Heart left ventricle (tissue), 16 donors: ENCODE data around the gene FBLL1. TPM values are rescaled to one million over a fixed set of nuclear protein-coding genes. Genes with fewer than 3 reads are reported as not detected.

Experiments
- ATAC-seq, 4 donors: fragments of 200-7000 bp; cut with Tn5 transposase; one replicate each; pipeline ENCODE4 v1.9.1; 2020 to 2022; ENCODE audit warnings: moderate library complexity in 4 of 4, mild to moderate bottlenecking in 3 of 4, moderate number of reproducible peaks in 1 of 4
- DNase-seq, 5 donors: peaks; one replicate each; pipeline ENCODE4 v3.0.0-alpha.2; 2020
- H3K27ac ChIP-seq, 12 donors: fragments of 200-600 bp; sonication (generic) in 4 of 12; one replicate each; pipeline versions ENCODE4 v1.5.0 to v1.8.0; 2016 to 2022; ENCODE audit warnings: mild to moderate bottlenecking in 2 of 12
- H3K27me3 ChIP-seq, 9 donors: fragments of 200-600 bp; sonication (generic) in 2 of 9; one replicate each; pipeline versions ENCODE4 v1.5.1 to v1.8.0; 2016 to 2022; ENCODE audit warnings: mild to moderate bottlenecking in 3 of 9
- H3K36me3 ChIP-seq, 9 donors: fragments of 200-600 bp; sonication (generic) in 2 of 9; one replicate each; pipeline versions ENCODE4 v1.5.0 to v1.8.0; 2018 to 2022; ENCODE audit warnings: mild to moderate bottlenecking in 2 of 9
- H3K4me1 ChIP-seq, 12 donors: fragments of 200-600 bp; sonication (generic) in 4 of 12; one replicate each; pipeline versions ENCODE4 v1.5.0 to v1.8.0; 2016 to 2022; ENCODE audit warnings: mild to moderate bottlenecking in 3 of 12
- H3K4me3 ChIP-seq, 12 donors: fragments of 200-600 bp; sonication (generic) in 4 of 12; one replicate each; pipeline versions ENCODE4 v1.5.0 to v1.8.0; 2017 to 2022; ENCODE audit warnings: mild to moderate bottlenecking in 9 of 12, moderate library complexity in 4 of 12
- H3K9me3 ChIP-seq, 12 donors: fragments of 200-600 bp; sonication (generic) in 4 of 12; one replicate each; pipeline versions ENCODE4 v1.5.0 to v1.8.0; 2016 to 2022; ENCODE audit warnings: mild to moderate bottlenecking in 1 of 12
- CTCF ChIP-seq, 12 donors: fragments of 200-600 bp; sonication (generic) in 4 of 12; IDR thresholded peaks; one replicate each; pipeline versions ENCODE4 v1.5.0 to v1.8.0; 2018 to 2022; ENCODE audit warnings: antibody characterized with exemption in 12 of 12, mild to moderate bottlenecking in 5 of 12
- POLR2A ChIP-seq, 2 donors: fragments of 450-650 bp; IDR thresholded peaks; one replicate each; pipeline ENCODE4 v1.6.1; 2017; ENCODE audit warnings: antibody characterized with exemption in 2 of 2, mild to moderate bottlenecking in 2 of 2, moderate library complexity in 2 of 2
- WGBS, 4 donors: extraction: QIAGEN DNeasy Blood & Tissue Kit in 2 of 4; methylation state at CpG; one replicate each; pipeline versions ENCODE4 v1.1.5 to v1.1.7; 2013 to 2018; 5-methylcytosine and 5-hydroxymethylcytosine counted together
- intact Hi-C, 10 donors: fragments of 100-400 bp; cut with DNase I; formaldehyde crosslinking; loops; one replicate each; pipeline versions ENCODE4 v1.11.1 to v1.14.2; 2022
- long read RNA-seq, 3 donors: library from polyadenylated mRNA; unstranded; transcript quantifications; one replicate each; pipeline ENCODE4 v2.0.0, GENCODE V29; 2020 to 2021
- polyA plus RNA-seq, 2 donors: library from polyadenylated mRNA; stranded (reverse); fragments of 200-250 nt; gene quantifications; one replicate each; pipeline ENCODE4 v1.2.3, GENCODE V29; 2013
- total RNA-seq, 9 donors: library from RNA; depleted of rRNA in 2 of 9; stranded (reverse); fragments of >200 nt in 2 of 9; fragmentation: NEBNext Ultra II Directional in 3 of 9; extraction: Animal tissue kit (Norgen Biotek cat#: 25700) in 3 of 9; gene quantifications; one replicate each; pipeline versions ENCODE4 v1.1.0 to v1.2.4, GENCODE V29; 2016 to 2023
- donor health status: ischemic (EF 13 %, LVEDD 7.1; RV severe dilation, severe dysfunction).
- donor health status: healthy with polysubstance abuse.
- donor health status: DM: no; HTN: yes; CAD: no.
- donor health status: DM: no; HTN: no; CAD: no.
- donor health status: ischemic (EF 25% LVEDD 6.9; RV normal size, moderate dysfunction).
- donor health status: ischemic (EF 25% LVEDD 5.7; RV mildly dilated, moderate dysfunction).
- donor health status: healthy.
- donor health status: DM: yes; HTN: yes; CAD: no.
- donor health status: ischemic (EF 35%, LVEDD 5.7; RV mildly dilated, moderate dysfunction).
- donor health status: nonischemic (EF 11% LVEDD 7.7; RV severe dilation, severe dysfunction).
- donor health status: DM: yes; HTN: yes; CAD: no.
- donor health status: PGD.
- donor health status: ischemic (EF 29% LVEDD 5.4; RV normal size, mild dysfunction).
- donor health status: nonischemic (EF 23%, LVEDD 6.1; RV moderate dilation, normal function).

Gene FBLL1
- total RNA-seq (under 1 TPM in 3 of 9 donors, not detected in 6; 0.25 to 0.38 (median 0.27) TPM), polyA plus RNA-seq (under 1 TPM in 1 of 2 donors, not detected in 1; 0.11 TPM)
- long read RNA-seq, donor 1: 0 reads
- long read RNA-seq, donor 2: 0 reads
- long read RNA-seq, donor 3: 0 reads

GRCh38 chr5:168528521-168529373 is at the start of gene FBLL1:
Gene FBLL1, plus strand, starts transcription at chr5:168529305. Its CDS starts 200 bp downstream, at chr5:168529505.
- peaks cover 0 to 11% (median 2%) of the 10 kb centered on the region in 12 donors for H3K4me1 ChIP-seq
- no peak within 1 kb of the TSS for H3K27ac ChIP-seq
- 9 to 32% (median 17%) methylated on average over 16 to 38 of the region's 38 CpGs for WGBS, 4 donors
- H3K4me3 ChIP-seq: peak within 1 kb of the TSS; percentile 23 to 54 (median 42)
- no peaks in the 10 kb centered on the region for H3K9me3 ChIP-seq
- TF ChIP-seq POLR2A (IDR thresholded peaks at IDR 0.05) (no peak), CTCF (IDR thresholded peaks at IDR 0.05) (no peak)
- peaks cover 0 to under 1% (median 0%) of the 10 kb centered on the region in 9 donors for H3K36me3 ChIP-seq
- intact Hi-C loops: no loop called here
- ATAC-seq (no peak), DNase-seq (peak in 1 of 5 donors; percentile 29)
- peaks cover 8 to 37% (median 23%) of the 10 kb centered on the region in 9 donors for H3K27me3 ChIP-seq

- DNase-seq (no peak), ATAC-seq (no peak)
- Histone ChIP-seq H3K27ac (no peak overlapping the region), H3K4me3 (no peak overlapping the region), H3K4me1 (no peaks in the 10 kb centered on the region), H3K27me3 (no peaks in the 10 kb centered on the region), H3K9me3 (no peaks in the 10 kb centered on the region), H3K36me3 (no peaks in the 10 kb centered on the region)
- intact Hi-C loops: loop anchor here in 2 of 10 donors (10.0 kb wide), 2 partner anchors 104 to 206 kb away; no protein-coding TSS in a partner anchor
- TF ChIP-seq POLR2A (IDR thresholded peaks at IDR 0.05) (no peak), CTCF (IDR thresholded peaks at IDR 0.05) (no peak)
- 80 to 89% (median 87%) methylated on average over 3 of the region's 3 CpGs for WGBS, 4 donors
Observed at GRCh38 chr5:168480601-168481000, 48.5 kb upstream of the FBLL1 start.

GRCh38 chr5:168481330-168481788 is 47.7 kb upstream of the FBLL1 start:
- H3K27me3 ChIP-seq: no peaks in the 10 kb centered on the region
- intact Hi-C loops: loop anchor here in 2 of 10 donors (10.0 kb wide), 2 partner anchors 103 to 207 kb away; no protein-coding TSS in a partner anchor
- 49 to 58% (median 54%) methylated on average over 4 of the region's 4 CpGs for WGBS, 4 donors
- DNase-seq (no peak), ATAC-seq (no peak)
- H3K27ac ChIP-seq: no peak overlapping the region
- no peaks in the 10 kb centered on the region for H3K9me3 ChIP-seq
- no peak for TF ChIP-seq CTCF (IDR thresholded peaks at IDR 0.05)
- TF ChIP-seq POLR2A (IDR thresholded peaks at IDR 0.05): no peak
- H3K4me1 ChIP-seq: peaks cover 0 to 4% (median 0%) of the 10 kb centered on the region in 12 donors
- H3K36me3 ChIP-seq: no peaks in the 10 kb centered on the region
- H3K4me3 ChIP-seq: no peak overlapping the region

GRCh38 chr5:168482361-168482760 is 46.7 kb upstream of the FBLL1 start:
- Histone ChIP-seq H3K27me3 (no peaks in the 10 kb centered on the region), H3K4me1 (peaks cover 0 to 7% (median 4%) of the 10 kb centered on the region in 12 donors), H3K4me3 (no peak overlapping the region), H3K27ac (no peak overlapping the region), H3K9me3 (no peaks in the 10 kb centered on the region), H3K36me3 (no peaks in the 10 kb centered on the region)
- no peak for DNase-seq
- intact Hi-C loops: loop anchor here in 2 of 10 donors (10.0 kb wide), 2 partner anchors 102 to 208 kb away; no protein-coding TSS in a partner anchor
- WGBS, 4 donors: 59 to 69% (median 65%) methylated on average over 5 of the region's 5 CpGs
- TF ChIP-seq POLR2A (IDR thresholded peaks at IDR 0.05) (no peak), CTCF (IDR thresholded peaks at IDR 0.05) (no peak)
- no peak for ATAC-seq
